ENCODE data around the gene MZF1. TPM values are rescaled to one million over a fixed set of nuclear protein-coding genes. Genes with fewer than 3 reads are reported as not detected.

MZF1 gene
- total RNA-seq, 1 donor from 2014 or later = 77.1 TPM

- intact Hi-C loops (cut with DNase I) = no loop called here
- peaks cover 16 to 31% of the 10 kb centered on the region in 2 donors for H3K4me1 ChIP-seq
- peak; percentile 70 to 86 (median 74) for TF ChIP-seq CTCF (IDR thresholded peaks at IDR 0.05)
- no peaks in the 10 kb centered on the region for H3K27me3 ChIP-seq
- peak overlapping the region; percentile 37 to 45 for H3K4me3 ChIP-seq
- H3K9me3 ChIP-seq = no peaks in the 10 kb centered on the region
- H3K27ac ChIP-seq = peak overlapping the region; percentile 24 to 27
- H3K36me3 ChIP-seq = peaks cover 24 to 26% of the 10 kb centered on the region in 2 donors
- DNase-seq (ENCODE audit: low spot score in 2 of 2) = peak in 1 of 2 donors; percentile 87
Observed at GRCh38 chr19:58513694-58514563, 59.2 kb downstream of the MZF1 start.

GRCh38 chr19:58513213-58513693 lies 59.9 kb downstream of the MZF1 start:
- H3K27ac ChIP-seq = peak overlapping the region in 1 of 2 donors; percentile 27
- peaks cover 24 to 26% of the 10 kb centered on the region in 2 donors for H3K36me3 ChIP-seq
- intact Hi-C loops (cut with DNase I) = no loop called here
- no peaks in the 10 kb centered on the region for H3K27me3 ChIP-seq
- peaks cover 9 to 26% of the 10 kb centered on the region in 2 donors for H3K4me1 ChIP-seq
- no peaks in the 10 kb centered on the region for H3K9me3 ChIP-seq
- no peak overlapping the region for H3K4me3 ChIP-seq
- no peak for DNase-seq (ENCODE audit: low spot score in 2 of 2)
- no peak for TF ChIP-seq CTCF (IDR thresholded peaks at IDR 0.05)

Other genes starting within 250 kb of the MZF1 start
- 1.9 TPM for gene ZSCAN22, start 246.3 kb downstream of the MZF1 start, total RNA-seq
- 0.32 TPM for gene A1BG, start 219.8 kb downstream of the MZF1 start, total RNA-seq
- not detected for gene ZNF497, start 210.6 kb downstream of the MZF1 start, total RNA-seq
- not detected for gene ZNF837, start 192.3 kb downstream of the MZF1 start, total RNA-seq
- gene RPS5, start 186.1 kb downstream of the MZF1 start, total RNA-seq = 1,483 TPM
- gene RNF225, start 177.7 kb downstream of the MZF1 start, total RNA-seq = not detected
- 17.9 TPM for gene ZNF584, start 164.7 kb downstream of the MZF1 start, total RNA-seq
- 5.2 TPM for gene ZNF132, start 133.2 kb downstream of the MZF1 start, total RNA-seq
- gene ZNF324B, start 121.7 kb downstream of the MZF1 start, total RNA-seq = 2.2 TPM
- 2.1 TPM for gene ZNF324, start 106.3 kb downstream of the MZF1 start, total RNA-seq
- gene ZNF446, start 97.0 kb downstream of the MZF1 start, total RNA-seq = 42.7 TPM
- not detected for gene SLC27A5, start 61.3 kb downstream of the MZF1 start, total RNA-seq
- 46.5 TPM for gene ZBTB45, start 53.5 kb downstream of the MZF1 start, total RNA-seq
- gene TRIM28, start 29.3 kb downstream of the MZF1 start, total RNA-seq = 222 TPM
- gene CHMP2A, start 18.2 kb downstream of the MZF1 start, total RNA-seq = 154 TPM
- gene UBE2M, start 14.7 kb downstream of the MZF1 start, total RNA-seq = 14.8 TPM